T47D (cell line): ENCODE measurements around the gene MYOG.

Experiments used
- DNase-seq, 2 experiments: peaks; one replicate each; pipeline versions ENCODE4 v3.0.0 to v3.0.0-alpha.2; 2011 to 2012; ENCODE audit warnings: low read depth in 1 of 2, low spot score in 1 of 2
- JUND ChIP-seq: IDR thresholded peaks from 2 replicates; pipeline ENCODE4 v1.6.1; 2012; ENCODE audit warnings: low read depth
- in situ Hi-C: cut with HindIII; loops from 2 replicates; pipeline ENCODE4 v1.10.0; 2016; ENCODE audit warnings: low sequenced_read_pairs, low pct_unique_long_range_greater_than_20kb

Gene MYOG

GRCh38 chr1:203054642-203055041 lies 31.2 kb downstream of the MYOG start:
- in situ Hi-C loops = no loop called here
- no peak for DNase-seq
- no peak for TF ChIP-seq JUND

- no peak for DNase-seq
- TF ChIP-seq JUND = no peak
- in situ Hi-C loops = no loop called here
These were observed 31.6 kb downstream of the MYOG start for GRCh38 chr1:203054184-203054583.

GRCh38 chr1:203052601-203053000 lies 33.2 kb downstream of the MYOG start:
- no peak for DNase-seq
- no peak for TF ChIP-seq JUND
- in situ Hi-C loops = no loop called here

GRCh38 chr1:203051841-203052324 lies 33.9 kb downstream of the MYOG start:
- in situ Hi-C loops = no loop called here
- TF ChIP-seq JUND = no peak
- DNase-seq = no peak

GRCh38 chr1:203050826-203051225 lies 35.0 kb downstream of the MYOG start:
- TF ChIP-seq JUND = no peak
- in situ Hi-C loops = no loop called here
- DNase-seq = no peak

GRCh38 chr1:203049576-203050180 lies 36.1 kb downstream of the MYOG start:
- DNase-seq = no peak
- no peak for TF ChIP-seq JUND
- in situ Hi-C loops = no loop called here

- no peak for DNase-seq
- in situ Hi-C loops = no loop called here
- no peak for TF ChIP-seq JUND
These were observed 36.7 kb downstream of the MYOG start for GRCh38 chr1:203049077-203049476.

- peak; percentile 52 to 69 for DNase-seq
- in situ Hi-C loops = no loop called here
- no peak for TF ChIP-seq JUND
These were observed 37.2 kb downstream of the MYOG start for GRCh38 chr1:203048555-203049051.

- DNase-seq = no peak
- in situ Hi-C loops = no loop called here
- TF ChIP-seq JUND = no peak
These were observed 37.7 kb downstream of the MYOG start for GRCh38 chr1:203048086-203048485.

- TF ChIP-seq JUND = no peak
- in situ Hi-C loops = no loop called here
- DNase-seq = no peak
These were observed 38.7 kb downstream of the MYOG start for GRCh38 chr1:203046984-203047630.

- in situ Hi-C loops = no loop called here
- no peak for TF ChIP-seq JUND
- no peak for DNase-seq
These were observed 39.8 kb downstream of the MYOG start for GRCh38 chr1:203045821-203046594.

GRCh38 chr1:203045336-203045735 lies 40.5 kb downstream of the MYOG start:
- DNase-seq = no peak
- TF ChIP-seq JUND = no peak
- in situ Hi-C loops = no loop called here
